ENCODE results near the gene CLEC2B. TPM values are rescaled to one million over a fixed set of nuclear protein-coding genes. Genes with fewer than 3 reads are reported as not detected.
A peak's percentile ranks its signal among the peaks of the same experiment; 100 is the strongest.

CLEC2B gene
- total RNA-seq, 1 experiment from 2014 or later = not detected

DNA sequence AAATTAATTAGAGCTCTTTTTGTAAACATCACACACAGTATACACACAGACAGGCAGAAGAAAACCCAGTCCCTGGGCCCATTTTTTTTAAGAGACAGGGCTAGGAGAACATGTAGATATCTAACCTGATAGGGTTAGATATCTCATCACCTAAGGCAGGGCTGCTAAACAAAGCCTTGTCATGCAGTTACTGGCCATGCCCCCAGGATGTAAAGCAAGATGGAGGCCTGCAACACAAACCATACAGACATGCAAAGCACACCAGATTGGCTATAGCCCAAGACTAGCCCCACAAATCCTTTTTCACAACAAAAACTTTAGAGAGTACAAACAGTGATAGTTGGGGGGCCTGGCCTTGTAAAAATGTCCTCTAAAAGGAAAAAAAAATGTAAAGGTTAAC, 42.6 kb upstream of the CLEC2B start:
- no peak for DNase-seq
- H3K14ac ChIP-seq (ENCODE audit: insufficient read depth, low read length) = no peak overlapping the region
- no peak overlapping the region for H2BK15ac ChIP-seq (ENCODE audit: low read depth, low read length)
- no peak overlapping the region for H3K56ac ChIP-seq (ENCODE audit: insufficient read length, low read depth, low read length)
- H2BK120ac ChIP-seq (ENCODE audit: low read depth, low read length, poor library complexity, severe bottlenecking) = no peak overlapping the region
- H3K27me3 ChIP-seq (ENCODE audit: insufficient read depth, low read length) = no peaks in the 10 kb centered on the region
- H3K23me2 ChIP-seq (ENCODE audit: insufficient read length, low read depth, low read length, poor library complexity, severe bottlenecking) = no peaks in the 10 kb centered on the region
- H3K9ac ChIP-seq (ENCODE audit: extremely low read depth, insufficient read length, low read length) = no peak overlapping the region
- peaks cover 13% of the 10 kb centered on the region for H3K9me3 ChIP-seq (ENCODE audit: control insufficient read depth, low read depth, low read length)
- peak overlapping the region in 1 of 3 experiments; percentile 70; a peak in 1 of 7 replicates for H3K27ac Mint-ChIP-seq
- no peak overlapping the region for H4K8ac ChIP-seq (replicated peaks; ENCODE audit: insufficient read length, low read depth, low read length)
- H2BK12ac ChIP-seq (ENCODE audit: insufficient read length, low read depth, low read length) = no peak overlapping the region
- H3K4me1 ChIP-seq (ENCODE audit: insufficient read depth, low read length) = no peaks in the 10 kb centered on the region
- no peak overlapping the region for H2BK20ac ChIP-seq (ENCODE audit: low read depth, low read length, poor library complexity, severe bottlenecking)
- H3T11ph ChIP-seq (ENCODE audit: low read length) = no peak overlapping the region
- H3K36me3 Mint-ChIP-seq (ENCODE audit: insufficient read depth in 1 of 3, low read depth in 3 of 3) = peaks cover 20 to 39% (median 38%) of the 10 kb centered on the region in 3 experiments
- H3K4me2 ChIP-seq (ENCODE audit: insufficient read depth, insufficient read length, low read length) = no peak overlapping the region
- H3K9me3 Mint-ChIP-seq = peaks cover 33 to 43% of the 10 kb centered on the region in 2 experiments
- no peak overlapping the region for H2AFZ ChIP-seq (ENCODE audit: low read length)
- H4K20me1 ChIP-seq (ENCODE audit: control insufficient read depth, insufficient read depth, insufficient read length) = no peaks in the 10 kb centered on the region
- H3K79me1 ChIP-seq (ENCODE audit: insufficient read depth, low read depth, low read length, poor library complexity, severe bottlenecking) = no peaks in the 10 kb centered on the region
- H2AK5ac ChIP-seq (ENCODE audit: insufficient read length, low read length) = no peak overlapping the region
- H3K27me3 Mint-ChIP-seq (ENCODE audit: low read depth) = 0 out of 2 replicates have a peak, but pooled peaks cover 2% of the 10 kb centered on the region
- H3K23ac ChIP-seq (ENCODE audit: insufficient read length, low read depth, low read length) = no peak overlapping the region
- no peak overlapping the region for H3K4ac ChIP-seq (ENCODE audit: low read depth, low read length)
- TF ChIP-seq, protein P1, sequence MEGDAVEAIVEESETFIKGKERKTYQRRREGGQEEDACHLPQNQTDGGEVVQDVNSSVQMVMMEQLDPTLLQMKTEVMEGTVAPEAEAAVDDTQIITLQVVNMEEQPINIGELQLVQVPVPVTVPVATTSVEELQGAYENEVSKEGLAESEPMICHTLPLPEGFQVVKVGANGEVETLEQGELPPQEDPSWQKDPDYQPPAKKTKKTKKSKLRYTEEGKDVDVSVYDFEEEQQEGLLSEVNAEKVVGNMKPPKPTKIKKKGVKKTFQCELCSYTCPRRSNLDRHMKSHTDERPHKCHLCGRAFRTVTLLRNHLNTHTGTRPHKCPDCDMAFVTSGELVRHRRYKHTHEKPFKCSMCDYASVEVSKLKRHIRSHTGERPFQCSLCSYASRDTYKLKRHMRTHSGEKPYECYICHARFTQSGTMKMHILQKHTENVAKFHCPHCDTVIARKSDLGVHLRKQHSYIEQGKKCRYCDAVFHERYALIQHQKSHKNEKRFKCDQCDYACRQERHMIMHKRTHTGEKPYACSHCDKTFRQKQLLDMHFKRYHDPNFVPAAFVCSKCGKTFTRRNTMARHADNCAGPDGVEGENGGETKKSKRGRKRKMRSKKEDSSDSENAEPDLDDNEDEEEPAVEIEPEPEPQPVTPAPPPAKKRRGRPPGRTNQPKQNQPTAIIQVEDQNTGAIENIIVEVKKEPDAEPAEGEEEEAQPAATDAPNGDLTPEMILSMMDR (conservative IDR thresholded peaks at IDR 0.05) = no peak
- H3K27ac ChIP-seq (ENCODE audit: insufficient read length, low read depth, low read length) = no peak overlapping the region
- H3K4me3 Mint-ChIP-seq = no peak overlapping the region
- H3K4me1 Mint-ChIP-seq = no peaks in the 10 kb centered on the region
- H3K79me2 ChIP-seq (ENCODE audit: insufficient read depth, low read length) = no peaks in the 10 kb centered on the region
- H4K5ac ChIP-seq (ENCODE audit: insufficient read length, low read depth, low read length) = no peak overlapping the region
- H4K91ac ChIP-seq (ENCODE audit: insufficient read length, low read depth, low read length) = no peak overlapping the region
- H3K18ac ChIP-seq (ENCODE audit: insufficient read length, low read depth, low read length) = no peak overlapping the region
- no peak overlapping the region for H2BK5ac ChIP-seq (ENCODE audit: insufficient read length, low read length)

All from H9 (cell line).